Muscle of leg (tissue), 11 donors: ENCODE measurements around the gene BOLA3. TPM values are rescaled to one million over a fixed set of nuclear protein-coding genes. Genes with fewer than 3 reads are reported as not detected.

Source experiments
- DNase-seq: peaks from one replicate; pipeline ENCODE4 v3.0.0; 2013
- H3K27ac ChIP-seq: one replicate; pipeline ENCODE4 v1.5.1; 2013; ENCODE audit warnings: mild to moderate bottlenecking, low read length, control low read depth
- H3K27me3 ChIP-seq: one replicate; pipeline ENCODE4 v1.6.1; 2013; ENCODE audit warnings: low read length; ENCODE audit not compliant: control insufficient read depth, insufficient read depth
- H3K36me3 ChIP-seq: one replicate; pipeline ENCODE4 v1.6.1; 2013; ENCODE audit warnings: low read length; ENCODE audit not compliant: control insufficient read depth, insufficient read depth
- H3K4me1 ChIP-seq: one replicate; pipeline ENCODE4 v1.6.1; 2013; ENCODE audit warnings: low read length; ENCODE audit not compliant: control insufficient read depth, insufficient read depth
- H3K4me3 ChIP-seq: one replicate; pipeline ENCODE4 v1.5.1; 2013; ENCODE audit warnings: low read length, control low read depth
- H3K9me3 ChIP-seq: replicated peaks from 2 replicates; pipeline ENCODE4 v1.6.1; 2013; ENCODE audit warnings: low read depth, low read length; ENCODE audit not compliant: control insufficient read depth
- WGBS: methylation state at CpG from one replicate; pipeline ENCODE4 v1.1.5; 2013; ENCODE audit warnings: missing lambda C conversion rate; ENCODE audit not compliant: insufficient coverage; 5-methylcytosine and 5-hydroxymethylcytosine counted together
- polyA plus RNA-seq, 8 donors: library from polyadenylated mRNA; unstranded; fragments of 120-200 nt; gene quantifications; one replicate each; pipeline versions ENCODE4 v1.2.1 to v1.2.3, GENCODE V29; 2013; ENCODE audit warnings: inconsistent platforms in 1 of 8, low replicate concordance in 1 of 8; ENCODE audit not compliant: insufficient read length in 8 of 8, insufficient read depth in 1 of 8
- total RNA-seq: library from RNA; stranded (reverse); fragments of 120-200 nt; gene quantifications from one replicate; pipeline ENCODE4 v1.2.4, GENCODE V29; 2013

The BOLA3 gene
- total and polyA plus RNA-seq, 9 donors = 22.7 to 31.0 (median 25.5) TPM

GRCh38 chr2:74086021-74086420 lies 61.7 kb downstream of the BOLA3 start:
- Histone ChIP-seq H3K27ac (no peak overlapping the region), H3K4me1 (peaks cover 1% of the 10 kb centered on the region), H3K4me3 (no peak overlapping the region), H3K27me3 (no peaks in the 10 kb centered on the region), H3K36me3 (peaks cover 68% of the 10 kb centered on the region), H3K9me3 (no peaks in the 10 kb centered on the region)
- WGBS = 87% methylated on average over 4 of the region's 6 CpGs
- DNase-seq = no peak

Other genes starting within 250 kb of the BOLA3 start
- 45.7 TPM for gene DGUOK, start 221.0 kb downstream of the BOLA3 start, total RNA-seq
- 10 to 100 TPM; 35.0 to 50.5 (median 43.5) TPM for gene DGUOK, start 221.0 kb downstream of the BOLA3 start, polyA plus RNA-seq
- gene TET3, start 163.0 kb downstream of the BOLA3 start, total RNA-seq = 5.5 TPM
- 10 to 100 TPM in 1 of 8 donors, 1 to 10 TPM in 7; 6.5 to 10.9 (median 8.4) TPM for gene TET3, start 163.0 kb downstream of the BOLA3 start, polyA plus RNA-seq
- 56.1 TPM for gene MOB1A, start 31.0 kb upstream of the BOLA3 start, total RNA-seq
- 10 to 100 TPM; 40.4 to 59.7 (median 45.4) TPM for gene MOB1A, start 31.0 kb upstream of the BOLA3 start, polyA plus RNA-seq
- 27.3 TPM for gene MTHFD2, start 50.7 kb upstream of the BOLA3 start, total RNA-seq
- gene MTHFD2, start 50.7 kb upstream of the BOLA3 start, polyA plus RNA-seq = 10 to 100 TPM; 25.6 to 42.6 (median 31.9) TPM
- gene SLC4A5, start 195.5 kb upstream of the BOLA3 start, total RNA-seq = 2.2 TPM
- gene SLC4A5, start 195.5 kb upstream of the BOLA3 start, polyA plus RNA-seq = 1 to 10 TPM; 1.2 to 2.2 (median 1.6) TPM
- 56.6 TPM for gene DCTN1, start 232.4 kb upstream of the BOLA3 start, total RNA-seq
- 100 to 1,000 TPM in 7 of 8 donors, 10 to 100 TPM in 1; 96.4 to 129 (median 108) TPM for gene DCTN1, start 232.4 kb upstream of the BOLA3 start, polyA plus RNA-seq